HG03060 (cell line): Measurements from ENCODE around the gene LRRC8D.
"Not testable (repeated sequence)": the region's sequence is repeated elsewhere in the genome, so short reads cannot be mapped to it uniquely, and the experiment has no call there.

ENCODE experiments used
- ATAC-seq: cut with Tn5 transposase; IDR thresholded peaks from one replicate; pipeline ENCODE4 v1.9.1; 2021; ENCODE audit warnings: low read depth, moderate number of reproducible peaks; ENCODE audit not compliant: unreplicated experiment

LRRC8D gene

DNA sequence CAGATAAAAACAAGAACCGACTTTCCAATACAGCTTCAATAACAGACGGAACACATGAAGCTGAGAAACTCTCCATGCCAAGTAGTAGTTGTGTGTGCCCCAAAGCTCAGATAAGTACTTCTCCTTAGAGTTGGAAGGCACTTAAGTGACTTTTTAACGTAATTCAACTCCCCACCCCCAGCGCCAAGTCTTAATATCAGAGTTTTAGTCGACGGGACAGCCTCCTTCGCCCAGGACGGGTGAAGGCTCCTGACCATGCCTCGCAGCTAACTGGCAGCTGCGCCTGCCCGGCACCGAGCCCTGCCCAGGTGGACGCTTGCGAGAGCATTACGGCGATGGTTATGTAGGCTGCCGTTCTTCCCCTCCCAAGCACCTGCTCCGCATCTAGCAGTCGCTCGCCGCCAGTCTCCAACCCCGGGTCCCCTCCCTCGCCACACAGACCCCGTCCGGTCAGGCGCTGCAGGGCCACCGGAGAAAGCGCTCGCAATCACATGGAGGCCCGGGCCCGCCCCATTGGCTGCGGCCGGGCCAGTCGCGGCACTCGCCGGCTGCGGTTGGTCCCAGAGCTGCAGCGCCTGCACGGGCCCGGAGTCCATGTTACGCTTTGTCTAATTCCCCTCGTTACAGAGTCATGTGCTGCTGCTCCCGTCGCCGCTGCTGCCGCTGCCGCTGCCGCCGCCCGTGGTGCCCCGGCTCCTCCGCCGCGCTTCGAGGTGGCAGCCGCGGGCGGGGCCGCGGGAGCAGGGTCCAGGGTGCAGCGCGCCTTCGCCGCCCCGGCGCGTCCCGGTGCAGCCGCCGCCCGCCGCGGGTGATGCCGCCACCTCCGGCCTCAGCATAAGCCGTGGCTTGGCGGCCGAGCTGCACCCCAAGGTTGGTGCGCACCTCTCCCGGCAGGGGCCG, at the start of gene LRRC8D:
Gene LRRC8D, plus strand, starts transcription at position 611 of the 900 bp plus-strand sequence. CDS start 112,037 bp downstream, outside the sequence.
- ATAC-seq: peak; percentile 47

DNA sequence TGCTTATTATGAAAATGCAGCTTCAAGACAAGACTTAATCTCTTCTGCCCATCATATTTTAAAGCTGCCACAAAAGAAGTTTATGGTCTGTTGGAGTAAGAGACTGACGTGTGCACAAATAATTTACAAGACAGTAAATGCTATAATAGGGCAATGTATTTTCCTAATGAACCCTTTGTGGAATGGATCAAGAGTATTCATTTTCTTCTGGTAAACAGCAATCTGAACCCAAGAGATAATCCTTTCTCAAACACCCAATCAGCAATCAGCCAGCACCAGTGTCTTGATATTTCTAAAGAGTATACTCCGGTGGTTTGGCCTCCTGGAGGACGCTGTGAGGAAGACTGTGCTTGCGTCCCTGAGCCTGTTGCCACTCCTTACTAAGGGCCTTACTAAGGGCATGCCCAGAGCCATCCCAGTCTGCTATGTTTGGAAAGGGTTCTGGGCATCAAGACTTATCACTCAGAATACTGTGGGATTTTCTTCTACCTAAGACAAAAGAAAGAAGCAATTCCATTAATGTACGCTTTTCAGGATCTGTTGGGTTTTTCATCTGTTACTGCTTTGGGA, 48.8 kb upstream of the LRRC8D start:
- no peak for ATAC-seq

DNA sequence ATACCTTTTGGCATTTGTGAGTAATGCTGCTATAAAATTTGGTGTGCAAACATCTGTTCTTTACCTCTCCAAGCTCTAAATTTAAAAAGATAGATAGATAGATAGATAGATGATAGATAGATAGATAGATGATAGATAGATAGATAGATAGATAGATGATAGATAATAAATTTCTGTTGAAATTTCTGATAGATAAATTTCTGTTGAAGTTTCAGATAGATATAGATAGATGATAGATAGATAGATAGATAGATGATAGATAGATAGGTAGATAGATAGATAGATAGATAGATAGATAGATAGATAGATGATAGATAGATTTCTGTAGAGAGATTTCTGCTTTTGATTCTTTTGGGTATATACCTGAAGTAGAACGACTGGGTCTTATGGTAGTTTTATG, 44.7 kb upstream of the LRRC8D start:
- ATAC-seq: not testable (repeated sequence)

DNA sequence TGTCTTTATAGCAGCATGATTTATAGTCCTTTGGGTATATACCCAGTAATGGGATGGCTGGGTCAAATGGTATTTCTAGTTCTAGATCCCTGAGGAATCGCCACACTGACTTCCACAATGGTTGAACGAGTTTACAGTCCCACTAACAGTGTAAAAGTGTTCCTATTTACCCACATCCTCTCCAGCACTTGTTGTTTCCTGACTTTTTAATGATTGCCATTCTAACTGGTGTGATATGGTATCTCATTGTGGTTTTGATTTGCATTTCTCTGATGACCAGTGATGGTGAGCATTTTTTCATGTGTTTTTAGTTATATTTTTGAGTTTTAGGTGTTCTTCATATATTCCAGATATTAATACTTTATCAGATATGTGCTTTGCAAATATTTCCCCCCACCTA, 43.6 kb upstream of the LRRC8D start:
- not testable (repeated sequence) for ATAC-seq

DNA sequence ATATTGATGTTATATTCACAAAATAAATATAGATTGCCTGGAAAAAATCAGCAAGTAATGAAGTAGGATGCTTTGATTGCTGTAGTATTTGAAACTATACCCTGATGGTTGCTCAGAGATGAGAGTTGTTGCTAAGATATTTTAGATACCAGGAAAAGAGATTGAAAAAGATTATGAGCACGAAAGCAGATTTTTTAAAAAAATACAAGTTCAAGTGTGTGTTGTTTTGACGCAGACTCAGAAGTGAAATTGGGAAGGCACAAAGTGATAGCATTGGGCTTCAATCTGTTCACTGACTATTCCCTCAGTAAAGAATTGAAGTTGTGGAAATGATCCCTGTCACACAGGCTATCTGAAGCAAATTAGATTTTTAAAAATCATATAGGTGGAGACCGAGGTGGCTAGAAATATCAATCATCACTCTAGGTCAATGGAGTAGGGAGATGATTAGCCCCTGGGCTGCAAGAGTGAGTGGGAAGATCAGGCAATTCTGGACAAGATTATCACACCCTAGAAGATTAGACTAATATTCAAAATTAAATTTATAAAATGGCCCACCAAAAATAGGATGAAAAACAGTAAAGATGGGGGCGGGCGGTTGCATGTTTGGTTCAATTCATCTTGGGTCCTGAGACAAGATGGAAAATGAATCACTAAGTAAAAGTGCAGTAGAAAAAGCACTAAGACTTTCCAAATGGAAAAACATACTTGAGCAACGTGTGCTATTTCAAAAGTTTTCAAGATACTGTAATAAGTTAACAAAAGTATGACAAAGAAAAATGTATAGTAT, 41.5 kb upstream of the LRRC8D start:
- ATAC-seq: no peak

DNA sequence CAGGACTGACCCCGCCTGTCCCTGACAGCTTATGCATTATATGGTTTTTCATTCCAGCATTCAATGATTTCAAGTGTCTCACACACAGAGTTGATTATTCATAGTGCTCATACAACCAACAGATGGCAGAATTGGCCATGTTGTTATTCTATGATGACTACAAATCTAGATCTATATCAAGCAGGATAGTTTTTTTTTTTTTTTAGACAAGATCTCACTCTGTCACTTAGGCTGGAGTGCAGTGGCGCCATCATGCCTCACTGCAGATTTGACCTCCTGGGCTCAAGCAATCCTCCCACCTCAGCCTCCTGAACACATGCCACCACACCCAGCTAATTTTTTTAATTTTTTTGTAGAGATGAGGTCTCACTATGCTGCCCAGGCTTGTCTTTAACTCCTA, 40.1 kb upstream of the LRRC8D start:
- ATAC-seq: no peak

DNA sequence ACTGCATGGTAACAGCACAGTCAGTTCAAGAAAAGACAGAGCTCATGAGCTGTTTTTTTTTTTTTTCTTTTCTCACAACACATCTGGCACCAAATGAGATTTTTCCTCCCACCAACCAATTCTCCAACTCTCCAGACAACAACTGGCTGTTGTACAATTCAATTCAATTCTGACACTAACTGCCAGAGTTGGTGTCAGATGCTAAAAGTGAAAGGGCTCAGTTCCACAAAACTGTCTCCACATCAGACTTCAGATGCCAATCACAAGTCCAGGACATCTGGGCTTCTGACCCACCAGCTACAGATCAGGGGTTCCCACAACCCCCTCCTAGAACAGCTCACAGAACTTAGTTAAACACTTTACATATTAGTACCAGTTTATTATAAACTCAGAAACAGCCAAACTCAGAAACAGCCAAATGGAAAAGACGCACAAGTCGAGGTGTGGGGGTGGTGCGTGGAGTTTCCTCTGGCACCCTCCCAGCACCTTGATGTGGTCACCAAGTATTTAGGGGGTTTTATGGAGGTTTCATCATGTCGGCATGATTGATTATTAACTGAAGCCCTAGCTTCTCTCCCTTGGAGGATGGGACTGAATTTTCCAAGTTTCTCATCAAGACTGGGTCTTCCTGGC, 39.2 kb upstream of the LRRC8D start:
- peak; percentile 74 for ATAC-seq

DNA sequence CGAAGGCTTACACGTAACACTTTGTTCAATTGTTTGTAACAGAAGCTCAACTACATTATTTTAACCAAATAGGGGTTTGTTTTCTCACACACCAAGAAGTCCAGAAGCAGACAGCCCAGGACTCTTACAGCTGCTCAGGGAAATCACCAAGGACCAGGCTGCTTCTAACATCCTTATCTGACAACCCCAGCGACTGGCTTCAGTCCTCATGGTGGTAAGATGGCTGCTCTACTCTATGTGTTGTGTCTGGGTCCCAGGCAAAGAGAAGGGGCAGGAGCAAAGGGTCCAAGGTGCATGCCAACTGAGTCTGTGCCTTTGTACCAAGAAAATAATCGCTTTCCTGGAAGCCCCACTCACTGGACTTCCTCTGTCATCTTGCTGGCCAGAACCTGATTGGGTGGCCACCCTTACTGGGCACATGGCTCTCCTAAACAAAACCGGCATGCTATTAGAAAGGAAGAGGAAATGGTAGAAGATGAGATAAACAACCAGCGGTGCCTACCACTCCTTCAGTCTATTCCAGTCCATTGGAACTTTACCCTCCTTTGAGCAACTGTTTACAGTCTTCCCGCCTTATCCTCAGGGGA, 34.1 kb upstream of the LRRC8D start:
- ATAC-seq: no peak

DNA sequence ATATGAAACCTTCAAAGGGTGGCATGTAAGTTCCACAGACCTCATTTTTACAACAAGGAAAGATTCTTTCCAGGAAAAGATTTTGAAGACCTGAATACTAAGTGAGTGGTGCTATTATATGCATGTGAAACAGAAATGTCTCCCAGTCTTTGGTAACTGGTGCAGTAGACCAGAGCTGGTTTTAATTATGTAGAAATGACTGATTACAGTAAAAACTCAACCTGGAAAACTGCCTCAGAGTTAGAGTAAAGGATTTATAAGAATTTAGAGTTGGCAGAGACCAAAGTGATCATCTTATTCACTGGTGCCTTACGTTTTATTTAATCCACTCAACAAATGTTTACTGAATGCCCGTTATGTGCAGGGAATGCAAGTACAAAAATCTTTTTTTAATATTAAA, 30.2 kb upstream of the LRRC8D start:
- ATAC-seq: no peak

DNA sequence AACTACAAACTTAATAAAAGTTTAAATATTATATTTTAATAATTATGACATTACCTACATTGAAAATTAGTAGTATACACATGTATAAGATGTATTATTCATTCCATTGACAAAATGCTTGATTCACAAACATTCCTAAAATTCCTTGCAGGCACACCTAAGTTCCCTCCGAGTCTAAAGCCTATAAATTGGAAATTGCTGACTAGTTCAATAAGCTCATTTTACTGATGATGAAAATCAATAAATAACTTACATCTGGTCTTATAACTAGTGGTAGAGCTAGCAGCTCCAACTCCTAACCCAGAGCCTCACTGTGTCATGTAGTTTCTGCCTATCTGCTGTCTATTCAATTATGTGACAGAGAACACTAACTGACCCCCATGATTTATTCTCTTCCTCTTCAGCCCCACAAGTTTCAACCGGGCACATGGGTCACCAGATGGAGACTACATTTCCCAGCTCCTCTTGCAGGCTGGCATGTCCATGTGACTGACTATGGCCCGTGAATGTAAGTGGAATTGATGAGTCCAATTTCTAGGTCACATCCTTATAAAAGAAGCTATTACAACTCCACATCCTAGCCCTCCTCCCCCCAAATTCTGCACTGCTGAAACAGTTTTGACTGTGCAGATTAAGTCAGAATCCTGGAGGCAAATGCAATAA, 29.6 kb upstream of the LRRC8D start:
- ATAC-seq: no peak

DNA sequence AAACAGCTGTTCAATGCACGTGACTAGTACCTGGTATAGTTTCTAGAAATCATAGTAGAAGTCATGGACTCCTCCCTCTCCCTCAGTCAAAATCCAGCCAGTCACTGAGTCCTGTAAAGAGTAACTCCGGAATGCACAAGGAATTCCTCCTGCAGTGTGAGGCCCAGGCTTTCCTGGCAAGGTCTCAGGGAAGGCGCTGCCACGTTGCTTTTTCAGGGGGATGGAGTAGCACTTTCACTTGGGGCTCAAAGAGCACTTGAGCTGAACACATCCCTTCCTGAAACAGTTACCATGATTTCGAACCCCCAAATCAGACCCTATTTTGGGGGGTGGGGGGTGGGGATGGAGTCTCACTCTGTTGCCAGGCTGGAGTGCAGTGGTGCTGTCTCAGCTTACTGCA, 26.4 kb upstream of the LRRC8D start:
- ATAC-seq: no peak

DNA sequence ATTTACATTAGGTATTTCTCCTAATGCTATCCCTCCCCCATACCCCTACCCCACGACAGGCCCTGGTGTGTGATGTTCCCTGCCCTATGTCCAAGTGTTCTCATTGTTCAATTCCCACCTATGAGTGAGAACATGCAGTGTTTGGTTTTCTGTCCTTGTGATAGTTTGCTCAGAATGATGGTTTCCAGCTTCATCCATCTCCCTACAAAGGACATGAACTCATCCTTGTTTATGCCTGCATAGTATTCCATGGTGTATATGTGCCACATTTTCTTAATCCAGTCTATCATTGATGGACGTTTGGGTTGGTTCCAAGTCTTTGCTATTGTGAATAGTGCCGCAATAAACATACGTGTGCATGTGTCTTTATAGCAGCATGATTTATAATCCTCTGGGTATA, 25.3 kb upstream of the LRRC8D start:
- ATAC-seq: not testable (repeated sequence)

DNA sequence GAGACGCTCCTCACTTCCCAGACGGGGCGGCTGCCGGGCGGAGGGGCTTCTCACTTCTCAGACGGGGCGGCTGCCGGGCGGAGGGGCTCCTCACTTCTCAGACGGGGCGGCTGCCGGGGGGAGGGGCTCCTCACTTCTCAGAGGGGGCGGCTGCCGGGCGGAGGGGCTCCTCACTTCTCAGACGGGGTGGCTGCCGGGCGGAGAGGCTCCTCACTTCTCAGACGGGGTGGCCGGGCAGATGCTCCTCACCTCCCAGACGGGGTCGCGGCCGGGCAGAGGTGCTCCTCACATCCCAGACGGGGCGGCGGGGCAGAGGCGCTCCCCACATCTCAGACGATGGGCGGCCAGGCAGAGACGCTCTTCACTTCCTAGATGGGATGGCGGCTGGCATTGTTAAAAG, 23.0 kb upstream of the LRRC8D start:
- not testable (repeated sequence) for ATAC-seq

DNA sequence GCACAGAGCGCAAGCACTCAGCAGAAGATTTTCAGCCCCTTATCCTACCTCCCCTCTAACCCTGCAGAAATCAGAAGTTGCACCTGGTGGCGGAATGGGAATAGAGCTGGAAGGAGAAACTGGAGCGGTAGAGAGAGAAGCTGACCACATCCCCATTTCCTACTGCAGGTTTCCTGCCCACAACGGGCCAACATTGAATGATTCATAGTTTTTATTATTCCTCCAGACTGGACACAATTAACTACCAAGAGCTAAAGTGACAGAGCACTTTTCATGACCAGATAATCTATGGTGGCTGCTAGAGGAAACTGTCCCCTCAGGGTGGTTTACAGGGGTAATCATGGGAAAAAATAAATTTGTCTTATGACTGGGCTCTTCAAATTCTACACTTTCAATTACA, 21.3 kb upstream of the LRRC8D start:
- no peak for ATAC-seq

DNA sequence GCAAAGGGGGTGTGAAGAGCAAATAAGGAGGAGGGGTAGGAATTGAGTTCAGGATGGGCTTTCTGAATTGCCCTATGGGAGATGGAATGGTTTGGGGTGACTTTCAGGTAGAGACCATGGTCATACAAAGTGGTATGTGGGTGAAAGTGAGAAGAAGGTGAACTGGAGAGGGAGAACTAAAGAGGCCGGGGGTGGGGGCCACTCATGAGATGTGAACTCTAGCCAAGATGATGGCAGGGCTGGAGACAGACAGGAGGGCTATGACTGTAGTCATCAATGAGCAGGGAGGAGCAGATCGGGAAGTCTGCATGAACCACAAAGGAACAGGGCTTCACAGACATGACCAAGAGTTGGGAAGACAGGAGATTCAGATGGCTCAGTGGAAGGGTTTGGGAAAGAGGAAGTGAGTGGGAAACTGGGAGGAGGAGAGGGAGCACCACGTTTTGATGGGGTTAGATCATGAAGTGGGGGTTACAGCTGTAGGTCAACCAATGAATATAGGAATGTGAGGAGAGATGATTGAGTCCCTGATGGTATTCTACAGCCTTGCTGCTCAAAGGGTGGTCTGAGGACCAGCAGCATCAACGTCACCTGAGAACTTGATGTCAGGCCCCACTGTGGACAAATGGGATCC, 20.7 kb upstream of the LRRC8D start:
- no peak for ATAC-seq

DNA sequence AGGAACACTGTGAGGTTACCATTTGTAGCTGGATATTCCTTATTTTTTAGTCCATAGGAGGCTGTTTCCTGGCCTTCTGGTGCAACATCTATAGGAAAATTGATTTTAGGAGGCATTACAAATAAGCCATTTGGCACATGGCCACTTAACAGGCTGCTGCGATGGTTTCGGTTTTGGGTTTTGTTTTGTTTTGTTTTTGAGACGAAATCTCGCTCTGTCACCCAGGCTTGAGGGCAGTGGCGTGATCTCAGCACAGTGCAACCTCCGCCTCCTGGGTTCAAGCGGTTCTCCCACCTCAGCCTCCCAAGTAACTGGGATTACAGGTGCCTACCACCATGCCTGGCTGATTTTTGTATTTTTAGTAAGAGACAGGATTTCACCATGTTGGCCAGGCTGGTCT, 20.1 kb upstream of the LRRC8D start:
- ATAC-seq: no peak

DNA sequence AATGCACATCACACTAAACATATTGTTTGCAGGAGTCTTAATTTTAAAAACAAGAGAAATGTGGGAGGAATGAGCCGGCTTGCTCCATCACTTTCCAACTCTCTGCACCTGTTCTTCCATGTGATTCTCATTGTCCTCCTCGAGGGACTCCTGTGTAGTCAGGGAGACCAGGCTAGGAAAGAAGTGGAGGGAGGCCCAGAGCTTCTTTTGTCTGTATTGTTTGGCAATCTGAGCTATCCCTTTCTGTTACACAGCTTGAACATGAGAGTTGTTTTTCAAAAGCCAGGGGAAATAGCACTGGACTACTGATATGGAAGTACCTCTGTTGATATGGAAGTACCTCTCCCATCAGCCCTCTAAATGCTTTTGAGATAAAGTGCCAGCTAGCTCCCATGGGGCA, 18.8 kb upstream of the LRRC8D start:
- ATAC-seq: no peak

DNA sequence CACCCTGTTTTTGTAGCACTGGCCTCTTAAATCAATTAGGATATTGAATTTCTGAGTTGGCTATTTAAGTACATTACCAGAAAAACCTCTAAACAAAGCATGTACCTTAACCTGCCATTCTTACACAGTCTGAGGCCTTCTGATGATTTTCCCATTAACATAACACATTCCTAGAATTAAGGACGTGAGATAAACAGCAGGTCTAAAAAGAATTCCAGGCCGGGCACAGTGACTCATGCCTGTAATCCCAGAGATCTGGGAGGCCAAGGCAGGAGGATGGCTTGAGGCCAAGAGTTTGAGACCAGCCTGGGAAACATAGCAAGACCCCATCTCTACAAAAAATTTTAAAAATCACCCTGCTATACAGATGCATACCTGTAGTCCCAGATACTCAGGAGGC, 18.0 kb upstream of the LRRC8D start:
- ATAC-seq: no peak

DNA sequence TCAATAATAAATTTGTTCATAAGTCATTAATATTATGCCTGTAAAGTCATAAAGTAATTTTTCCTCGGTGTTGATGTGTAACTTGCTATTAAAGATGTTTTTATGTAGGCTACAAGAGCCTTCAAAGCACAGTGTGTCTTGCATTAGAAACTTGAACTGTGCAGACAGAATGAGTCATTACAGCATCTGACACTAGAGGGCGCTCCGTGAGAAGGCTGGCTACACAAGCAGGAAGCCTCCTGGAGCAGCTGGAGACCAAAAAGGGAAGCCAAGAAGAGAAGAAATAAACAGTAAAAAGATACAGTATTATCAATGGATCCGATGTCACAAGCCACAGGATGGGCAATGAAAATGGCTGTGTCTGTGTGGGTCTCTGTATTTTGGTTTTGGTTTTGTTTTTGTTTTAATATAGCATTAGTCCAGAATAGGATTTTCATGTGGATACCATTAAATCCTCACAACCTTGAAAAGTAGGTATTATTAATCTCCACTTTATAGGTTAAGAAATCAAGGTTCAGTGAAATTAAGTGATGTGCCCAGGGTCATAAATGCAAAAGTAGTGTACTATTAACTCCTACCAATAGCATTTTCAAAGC, 16.1 kb upstream of the LRRC8D start:
- peak; percentile 82 for ATAC-seq
